Measurements from ENCODE around the gene HOXD9.

DNA sequence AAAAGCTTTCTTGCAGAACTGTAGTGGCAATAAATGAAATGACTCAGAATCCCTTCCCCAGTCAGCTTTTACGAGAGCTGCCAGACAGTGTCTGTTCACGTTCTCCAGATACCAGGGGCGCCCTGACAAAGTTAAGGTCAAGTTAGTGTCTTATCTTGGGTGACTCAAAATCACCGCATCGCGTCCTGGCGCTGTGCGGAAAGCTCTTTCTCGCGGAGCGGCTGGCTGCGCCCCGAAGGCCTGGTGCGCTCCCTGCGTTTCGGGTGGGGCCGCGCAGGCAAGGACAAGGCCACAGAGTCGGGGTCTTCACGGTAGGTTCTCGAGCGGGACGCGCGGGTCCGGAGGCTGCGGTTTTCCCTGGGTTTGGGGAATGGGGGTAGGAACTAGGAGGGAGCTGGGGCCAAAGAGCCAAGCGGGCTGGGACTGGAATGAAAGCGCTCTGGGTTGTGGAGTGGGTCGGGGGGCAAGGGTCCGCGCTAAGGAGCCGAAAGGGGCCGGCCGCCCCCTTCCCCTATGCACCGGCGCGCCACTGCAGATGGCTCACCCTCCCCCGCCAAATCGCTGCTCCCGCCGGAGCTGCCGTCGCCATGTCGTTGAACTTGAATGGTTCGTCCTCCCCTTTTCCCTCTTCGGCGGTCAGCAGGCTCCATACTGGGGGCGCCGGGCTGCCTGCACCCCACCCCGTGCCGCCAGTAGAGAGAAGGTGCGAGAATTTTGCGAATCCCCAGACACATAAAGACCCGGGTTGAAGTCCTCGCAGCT lies 18.0 kb upstream of the HOXD9 start:
- peak; percentile 38 for TF ChIP-seq EZH2 (IDR thresholded peaks at IDR 0.05; ENCODE audit: low read length)
- TF ChIP-seq, protein P1, sequence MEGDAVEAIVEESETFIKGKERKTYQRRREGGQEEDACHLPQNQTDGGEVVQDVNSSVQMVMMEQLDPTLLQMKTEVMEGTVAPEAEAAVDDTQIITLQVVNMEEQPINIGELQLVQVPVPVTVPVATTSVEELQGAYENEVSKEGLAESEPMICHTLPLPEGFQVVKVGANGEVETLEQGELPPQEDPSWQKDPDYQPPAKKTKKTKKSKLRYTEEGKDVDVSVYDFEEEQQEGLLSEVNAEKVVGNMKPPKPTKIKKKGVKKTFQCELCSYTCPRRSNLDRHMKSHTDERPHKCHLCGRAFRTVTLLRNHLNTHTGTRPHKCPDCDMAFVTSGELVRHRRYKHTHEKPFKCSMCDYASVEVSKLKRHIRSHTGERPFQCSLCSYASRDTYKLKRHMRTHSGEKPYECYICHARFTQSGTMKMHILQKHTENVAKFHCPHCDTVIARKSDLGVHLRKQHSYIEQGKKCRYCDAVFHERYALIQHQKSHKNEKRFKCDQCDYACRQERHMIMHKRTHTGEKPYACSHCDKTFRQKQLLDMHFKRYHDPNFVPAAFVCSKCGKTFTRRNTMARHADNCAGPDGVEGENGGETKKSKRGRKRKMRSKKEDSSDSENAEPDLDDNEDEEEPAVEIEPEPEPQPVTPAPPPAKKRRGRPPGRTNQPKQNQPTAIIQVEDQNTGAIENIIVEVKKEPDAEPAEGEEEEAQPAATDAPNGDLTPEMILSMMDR (optimal IDR thresholded peaks at IDR 0.05 in 1 of 3, IDR thresholded peaks at IDR 0.05 in 1 of 3, conservative IDR thresholded peaks at IDR 0.05 in 1 of 3; ENCODE audit: extremely low read depth in 1 of 3, insufficient read depth in 2 of 3, low read length in 3 of 3): no peak
